Superior temporal gyrus (tissue), 1 donor: ENCODE measurements around the gene LYPLA2.

Experiments used
- DNase-seq: peaks from one replicate; pipeline ENCODE4 v3.0.0-alpha.2; 2016; ENCODE audit errors: extremely low spot score

Gene LYPLA2

DNA sequence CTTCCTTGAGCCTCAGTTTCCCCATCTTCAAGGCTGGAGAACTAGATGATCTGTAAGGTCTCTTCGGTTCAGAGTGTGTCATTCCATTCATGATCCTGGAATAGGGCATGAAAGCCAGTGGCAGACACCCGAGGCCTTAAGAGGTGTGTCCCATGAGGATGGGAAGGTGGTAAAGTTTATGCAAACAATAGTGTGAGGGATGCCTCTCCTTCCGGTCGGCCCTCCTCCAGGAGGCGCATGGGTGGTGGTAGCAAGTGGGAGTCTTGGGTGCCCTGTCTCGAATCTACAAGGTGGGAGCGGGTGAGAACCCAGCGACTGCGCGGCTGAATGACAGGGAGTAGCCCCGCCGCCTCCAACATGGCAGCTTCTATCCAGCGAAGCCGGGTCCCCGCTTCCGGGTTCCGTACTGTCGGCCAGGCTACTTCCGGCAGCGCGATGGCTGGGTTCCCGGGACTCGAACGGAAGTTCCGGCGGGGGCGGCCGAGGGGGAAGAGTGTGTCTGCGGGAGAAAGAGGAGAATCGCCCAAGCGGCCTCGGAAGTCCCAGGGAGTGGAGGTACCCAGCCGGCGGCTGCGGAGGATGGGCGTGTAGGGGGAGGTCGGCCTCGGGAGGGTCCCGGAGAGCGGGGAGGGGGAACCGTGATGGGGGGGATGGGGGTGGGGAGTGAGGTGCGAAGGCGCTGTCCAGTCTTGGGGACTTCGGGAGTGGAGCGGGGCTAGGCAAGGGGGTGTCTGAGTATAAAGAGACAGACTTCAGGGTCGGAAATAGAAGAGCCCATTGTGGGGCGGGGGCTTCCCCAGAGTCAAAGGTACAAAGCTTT lies at the start of gene LYPLA2:
Gene LYPLA2 (plus strand): TSS at position 450 of the 820 bp plus-strand sequence. CDS start 1,538 bp downstream, outside the sequence.
- DNase-seq: peak; percentile 97

DNA sequence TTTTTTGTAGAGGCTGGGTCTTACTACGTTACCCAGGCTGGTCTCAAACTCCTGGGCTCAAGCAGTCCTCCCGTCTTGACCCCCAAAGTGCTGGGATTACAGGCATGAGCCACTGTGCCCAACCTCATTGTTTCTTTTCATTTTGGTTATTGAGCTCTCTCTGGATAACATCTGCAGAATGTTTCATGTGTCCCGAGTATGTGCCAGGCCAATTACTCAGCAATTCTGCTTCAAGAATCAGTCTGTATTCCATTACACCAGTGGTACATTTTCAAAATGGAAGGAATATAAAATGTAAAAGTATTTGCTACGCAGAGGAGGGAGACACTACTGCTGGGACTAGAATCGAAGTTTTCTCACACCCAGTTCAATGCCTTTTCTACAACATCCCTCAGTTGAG lies 49.3 kb upstream of the LYPLA2 start:
- DNase-seq: no peak

DNA sequence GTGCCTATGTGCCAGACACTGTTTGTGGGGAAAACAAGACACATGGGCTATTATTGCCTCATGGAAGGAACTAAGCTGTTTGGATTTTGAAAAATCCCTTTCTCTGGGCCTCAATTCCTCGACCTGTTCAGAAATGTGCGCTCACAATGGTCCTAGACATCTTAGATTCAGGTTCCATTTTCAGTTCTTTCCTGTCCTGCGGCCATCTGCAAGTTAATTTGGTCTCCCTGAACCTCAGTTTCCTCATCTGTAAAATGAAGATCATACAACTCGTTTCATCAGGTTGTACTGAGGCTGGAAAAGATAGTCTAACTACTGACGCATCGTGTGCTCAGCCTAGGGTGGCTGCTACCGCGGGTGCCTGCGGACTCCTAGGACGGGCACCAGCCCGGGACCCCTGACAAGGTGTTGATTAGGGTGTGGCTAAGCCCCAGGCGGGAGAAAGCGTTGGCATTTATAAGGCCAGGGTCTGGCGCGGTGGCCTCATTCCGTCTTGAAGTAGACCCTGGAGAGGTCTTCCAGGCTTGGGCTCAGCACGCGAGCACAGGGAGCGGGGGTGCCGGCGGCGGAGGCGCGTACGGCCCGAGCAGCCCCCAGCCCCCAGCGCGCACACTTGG lies 48.2 kb upstream of the LYPLA2 start:
- no peak for DNase-seq

DNA sequence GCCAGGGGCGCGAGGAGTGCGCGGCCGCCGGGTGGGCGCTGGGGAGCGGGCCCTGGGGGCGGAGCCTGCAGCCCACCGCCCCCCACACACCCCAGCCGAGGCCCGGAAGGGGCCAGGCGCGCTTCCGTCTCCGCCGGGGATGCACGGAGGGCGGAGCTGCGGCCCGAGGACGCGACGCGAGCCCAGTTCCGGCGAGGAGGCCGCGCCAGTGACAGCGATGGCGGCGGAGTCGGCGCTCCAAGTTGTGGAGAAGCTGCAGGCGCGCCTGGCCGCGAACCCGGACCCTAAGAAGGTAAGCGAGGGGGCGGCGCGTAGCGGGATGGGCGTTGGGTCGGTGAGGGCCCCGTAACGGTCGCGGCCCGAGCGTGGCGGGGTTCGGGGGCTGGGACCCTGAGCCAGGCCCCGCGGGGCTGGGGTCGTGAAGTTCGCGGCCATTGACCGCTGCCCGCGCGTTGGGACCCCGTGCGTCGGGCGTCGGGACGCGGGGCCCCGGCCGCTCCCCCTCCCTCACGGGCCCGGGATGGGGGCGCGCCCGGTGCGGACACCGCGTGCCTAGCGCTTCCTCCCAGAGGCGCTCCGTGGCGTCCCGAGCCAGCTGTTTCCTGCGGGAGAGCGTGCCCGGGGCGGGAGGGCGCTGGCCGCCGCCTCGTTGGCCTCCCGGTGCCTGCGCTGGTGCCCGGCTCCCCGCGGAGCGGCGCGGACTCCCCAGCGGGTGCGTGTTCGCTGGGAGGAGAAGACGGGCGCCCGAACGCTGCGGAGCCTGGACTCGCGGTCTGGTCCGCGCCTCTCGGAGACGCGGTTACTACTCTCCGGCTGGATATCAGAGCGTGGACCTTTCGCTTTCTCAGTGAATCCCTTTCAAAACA lies 47.4 kb upstream of the LYPLA2 start, which contains the start of gene ELOA:
Gene ELOA (plus strand): TSS at position 185 of the 866 bp plus-strand sequence. CDS start 33 bp downstream, at position 218.
- DNase-seq: peak; percentile 69

DNA sequence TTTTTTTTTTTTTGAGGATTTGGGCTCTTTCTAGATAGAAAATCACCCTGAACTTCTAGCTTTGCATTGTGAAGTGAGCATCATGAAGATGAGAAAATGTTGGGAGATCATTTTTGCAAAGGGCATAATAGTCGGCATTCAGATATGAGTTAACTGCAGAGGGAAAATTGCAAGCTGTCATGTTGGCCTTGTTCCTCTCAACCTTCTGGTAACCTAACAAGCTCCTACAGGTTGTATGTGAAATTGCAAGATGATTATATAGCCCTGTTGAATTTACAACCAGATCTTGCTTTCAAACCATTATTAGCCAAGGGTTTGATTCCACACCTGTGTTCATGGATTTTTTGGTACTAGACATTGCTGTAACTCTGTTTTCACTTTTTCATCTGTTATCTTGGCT lies 45.4 kb upstream of the LYPLA2 start:
- DNase-seq: no peak

DNA sequence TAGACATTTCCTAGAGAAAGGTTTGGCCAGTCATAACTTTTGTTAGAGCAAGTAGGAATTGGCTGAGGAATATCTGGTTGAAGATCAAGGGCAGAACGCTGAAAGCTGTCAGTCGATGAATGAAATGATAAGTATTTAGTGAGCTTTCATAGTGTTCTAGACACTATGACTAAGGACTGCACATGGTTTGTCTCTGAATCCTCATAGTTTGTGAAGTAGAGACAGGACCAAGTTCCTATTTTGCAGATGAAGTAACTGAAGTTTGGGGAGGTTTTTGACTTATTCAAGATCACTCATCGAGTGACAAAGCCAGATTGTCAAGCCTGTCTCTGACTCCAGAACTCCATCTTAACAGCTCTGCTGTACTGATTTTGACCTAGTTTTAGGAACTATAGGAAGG lies 42.9 kb upstream of the LYPLA2 start:
- DNase-seq: no peak

DNA sequence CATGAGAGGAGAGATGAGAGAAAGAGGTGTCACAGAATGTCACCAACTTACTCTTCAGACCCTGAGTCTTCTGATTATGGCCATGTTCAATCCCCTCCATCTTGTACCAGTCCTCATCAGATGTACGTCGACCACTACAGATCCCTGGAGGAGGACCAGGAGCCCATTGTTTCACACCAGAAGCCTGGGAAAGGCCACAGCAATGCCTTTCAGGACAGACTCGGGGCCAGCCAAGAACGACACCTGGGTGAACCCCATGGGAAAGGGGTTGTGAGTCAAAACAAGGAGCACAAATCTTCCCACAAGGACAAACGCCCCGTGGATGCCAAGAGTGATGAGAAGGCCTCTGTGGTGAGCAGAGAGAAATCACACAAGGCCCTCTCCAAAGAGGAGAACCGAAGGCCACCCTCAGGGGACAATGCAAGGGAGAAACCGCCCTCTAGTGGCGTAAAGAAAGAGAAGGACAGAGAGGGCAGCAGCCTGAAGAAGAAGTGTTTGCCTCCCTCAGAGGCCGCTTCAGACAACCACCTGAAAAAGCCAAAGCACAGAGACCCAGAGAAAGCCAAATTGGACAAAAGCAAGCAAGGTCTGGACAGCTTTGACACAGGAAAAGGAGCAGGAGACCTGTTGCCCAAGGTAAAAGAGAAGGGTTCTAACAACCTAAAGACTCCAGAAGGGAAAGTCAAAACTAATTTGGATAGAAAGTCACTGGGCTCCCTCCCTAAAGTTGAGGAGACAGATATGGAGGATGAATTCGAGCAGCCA lies 39.7 kb upstream of the LYPLA2 start:
- no peak for DNase-seq

DNA sequence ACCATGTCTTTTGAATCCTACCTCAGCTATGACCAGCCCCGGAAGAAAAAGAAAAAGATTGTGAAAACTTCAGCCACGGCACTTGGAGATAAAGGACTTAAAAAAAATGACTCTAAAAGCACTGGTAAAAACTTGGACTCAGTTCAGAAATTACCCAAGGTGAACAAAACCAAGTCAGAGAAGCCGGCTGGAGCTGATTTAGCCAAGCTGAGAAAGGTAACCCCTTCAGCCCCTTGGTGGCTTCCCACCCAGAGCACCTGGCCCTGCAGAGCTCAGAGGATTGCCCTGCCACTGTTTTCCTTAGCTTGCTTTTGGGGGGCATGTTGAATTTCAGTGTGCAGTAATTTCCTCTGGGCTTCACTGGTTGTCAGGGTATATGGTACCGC lies 39.1 kb upstream of the LYPLA2 start:
- no peak for DNase-seq

DNA sequence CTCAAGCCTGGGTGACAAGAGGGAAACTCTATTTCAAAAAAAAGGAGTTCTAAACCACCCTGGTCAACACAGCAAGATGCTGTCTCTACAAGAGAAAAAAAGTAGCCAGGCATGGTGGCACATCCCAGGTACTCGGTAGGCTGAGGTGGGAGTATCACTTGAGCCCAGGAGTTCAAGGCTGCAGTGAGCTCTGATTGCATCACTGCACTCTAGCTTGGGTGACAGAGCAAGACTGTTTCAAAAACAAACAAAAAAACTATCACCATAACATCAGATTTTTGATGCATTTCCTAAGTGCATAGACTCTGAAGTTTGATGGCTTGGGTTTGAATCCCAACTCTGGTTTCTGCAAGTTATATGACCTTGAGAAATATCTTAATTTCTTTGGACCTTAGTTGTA lies 38.0 kb upstream of the LYPLA2 start:
- no peak for DNase-seq

DNA sequence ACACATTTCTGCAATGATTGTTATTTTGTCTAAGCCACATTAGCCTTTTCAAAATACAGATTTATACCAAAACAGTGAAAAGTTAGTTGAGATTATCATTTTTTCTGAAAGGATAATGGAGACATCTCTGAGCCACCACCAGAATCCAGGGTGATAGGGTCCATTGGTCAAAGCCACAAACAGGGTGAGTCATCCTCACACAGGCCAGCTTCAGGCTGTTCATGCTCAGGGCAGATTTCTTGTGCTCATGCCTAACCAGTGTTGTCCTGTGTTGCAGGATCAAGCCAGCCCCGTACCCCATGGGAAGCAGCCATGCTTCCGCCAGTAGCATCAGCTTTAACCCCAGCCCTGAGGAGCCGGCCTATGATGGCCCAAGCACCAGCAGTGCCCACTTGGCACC lies 34.3 kb upstream of the LYPLA2 start:
- no peak for DNase-seq

DNA sequence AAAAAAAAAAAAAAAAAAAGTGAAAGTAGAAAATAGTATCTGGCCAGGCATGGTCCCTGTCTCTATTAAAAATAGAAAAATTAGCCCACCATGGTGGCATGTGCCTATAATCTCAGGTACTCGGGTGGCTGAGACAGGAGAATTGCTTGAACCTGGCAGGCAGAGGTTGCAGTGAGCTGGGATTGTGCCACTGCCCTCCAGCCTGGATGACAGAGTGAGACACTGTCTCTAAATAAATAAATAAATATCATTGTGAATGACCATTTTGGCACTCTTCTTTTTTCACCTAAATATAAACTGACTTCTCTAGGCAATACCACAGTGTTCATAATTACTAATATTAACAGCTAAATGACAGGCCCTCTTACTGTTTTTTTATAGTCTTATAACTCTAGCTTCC lies 33.1 kb upstream of the LYPLA2 start:
- no peak for DNase-seq

DNA sequence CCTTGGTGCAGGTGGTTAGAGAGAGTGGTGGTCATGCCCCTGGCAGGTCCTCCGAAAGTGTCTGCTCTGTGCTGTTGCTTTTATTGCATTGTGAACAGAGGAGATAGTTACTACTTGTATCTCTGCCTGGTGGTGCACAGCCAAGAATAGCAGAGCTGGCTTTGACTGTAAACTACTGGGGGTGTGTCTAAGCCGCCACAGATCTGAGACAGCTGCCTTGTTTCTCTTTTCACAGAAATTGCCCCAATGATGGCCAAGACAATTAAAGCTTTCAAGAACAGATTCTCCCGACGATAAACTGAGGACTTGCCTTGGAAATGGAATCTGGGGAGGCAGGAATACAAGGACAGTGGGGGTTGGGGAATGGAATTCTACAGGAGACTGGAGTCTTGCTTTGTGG lies 31.7 kb upstream of the LYPLA2 start:
- DNase-seq: peak; percentile 80

DNA sequence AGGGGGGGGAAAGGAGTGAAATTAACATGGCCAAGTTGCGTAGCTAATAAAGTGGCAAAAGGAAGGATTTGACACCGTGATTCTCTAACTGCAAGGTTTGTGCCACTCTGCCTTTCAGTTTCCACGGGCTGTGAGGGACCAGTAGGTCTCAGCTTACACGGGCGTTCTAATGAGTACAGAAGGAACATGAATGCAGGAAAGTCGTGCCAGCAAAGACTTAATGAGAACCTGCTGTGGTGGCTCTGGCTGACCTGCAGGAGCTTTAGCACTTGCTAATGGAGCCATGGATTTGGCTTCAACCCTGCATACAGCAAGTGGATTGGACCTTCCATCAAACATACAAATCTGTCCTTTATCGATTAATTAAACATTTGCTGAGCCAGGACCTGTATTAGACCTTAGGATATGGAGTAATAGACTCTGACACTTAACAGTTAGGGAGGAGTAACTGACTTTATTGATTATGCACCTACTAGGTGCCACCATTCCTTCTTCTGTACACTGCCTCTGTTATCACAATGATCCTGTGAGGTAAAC lies 27.8 kb upstream of the LYPLA2 start:
- no peak for DNase-seq

DNA sequence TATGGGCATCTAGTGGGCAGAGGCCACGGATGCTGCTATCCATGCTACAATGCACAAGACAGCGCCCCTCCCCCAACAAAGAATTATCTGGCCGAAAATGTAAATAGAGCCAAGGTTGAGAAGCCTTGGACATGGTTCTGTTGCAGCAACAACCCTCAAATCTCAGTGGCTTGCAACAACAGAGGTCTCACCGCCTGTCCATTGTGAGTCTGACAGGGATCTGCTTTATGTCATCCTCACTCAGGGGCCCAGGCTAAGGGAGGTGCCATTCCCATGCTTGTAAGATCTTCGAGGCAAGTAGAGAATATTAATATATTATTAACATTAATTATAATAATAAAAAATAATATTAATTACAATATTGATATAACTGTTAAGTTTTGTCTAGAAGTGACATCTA lies 22.2 kb upstream of the LYPLA2 start:
- no peak for DNase-seq

DNA sequence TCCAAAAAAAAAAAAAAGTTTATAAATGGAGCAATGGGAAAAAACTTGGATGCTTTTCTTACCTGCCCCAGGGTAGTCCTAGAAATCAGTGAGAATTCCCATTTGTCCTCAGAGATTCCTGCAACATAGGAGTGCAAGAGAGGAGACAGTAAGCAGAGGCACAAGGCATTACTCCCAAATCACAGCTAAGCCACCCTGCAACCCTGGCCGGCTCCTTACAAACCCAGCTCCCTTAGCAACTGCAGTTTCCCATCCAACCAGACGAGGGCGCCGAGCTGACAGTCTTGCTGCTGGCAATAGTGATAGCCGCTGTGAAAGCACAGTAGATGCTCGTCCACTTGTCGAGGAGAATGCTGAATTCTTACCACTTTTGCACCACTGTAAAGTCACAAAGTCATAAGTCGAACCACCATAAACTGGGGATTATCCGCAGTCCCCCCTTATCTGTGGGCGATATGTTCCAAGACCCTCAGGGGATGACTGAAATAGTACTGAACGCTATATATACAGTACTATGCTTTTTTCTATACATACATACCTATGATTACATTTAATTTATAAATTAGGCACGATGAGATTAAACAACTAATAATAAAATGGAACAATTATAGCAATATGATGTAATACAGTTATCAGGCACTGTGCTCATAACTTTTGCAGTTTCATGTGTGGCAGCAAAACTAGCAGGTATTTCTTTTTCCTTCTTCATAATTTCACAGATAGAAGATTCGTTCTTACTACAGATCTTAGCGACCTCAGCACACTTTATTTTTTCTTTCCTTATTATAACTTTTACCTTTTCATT lies 18.7 kb upstream of the LYPLA2 start:
- peak; percentile 93 for DNase-seq

DNA sequence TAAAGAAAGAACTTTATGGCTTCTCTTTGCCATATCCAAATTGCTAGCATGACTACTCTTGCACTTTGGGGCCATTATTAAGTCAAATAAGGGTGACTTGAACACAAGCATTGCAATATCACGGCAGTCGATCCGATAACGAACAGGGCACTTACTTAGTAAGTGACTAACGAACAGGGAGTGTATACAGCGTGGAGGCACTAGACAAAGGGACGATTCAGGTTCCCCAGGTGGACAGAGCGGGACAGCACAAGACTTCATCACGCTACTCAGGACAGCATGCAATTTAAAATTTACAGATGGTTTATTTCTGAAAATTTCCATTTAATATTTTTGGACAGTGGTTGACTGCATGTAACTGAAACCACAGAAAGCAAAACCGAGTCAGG lies 18.1 kb upstream of the LYPLA2 start:
- DNase-seq: no peak

DNA sequence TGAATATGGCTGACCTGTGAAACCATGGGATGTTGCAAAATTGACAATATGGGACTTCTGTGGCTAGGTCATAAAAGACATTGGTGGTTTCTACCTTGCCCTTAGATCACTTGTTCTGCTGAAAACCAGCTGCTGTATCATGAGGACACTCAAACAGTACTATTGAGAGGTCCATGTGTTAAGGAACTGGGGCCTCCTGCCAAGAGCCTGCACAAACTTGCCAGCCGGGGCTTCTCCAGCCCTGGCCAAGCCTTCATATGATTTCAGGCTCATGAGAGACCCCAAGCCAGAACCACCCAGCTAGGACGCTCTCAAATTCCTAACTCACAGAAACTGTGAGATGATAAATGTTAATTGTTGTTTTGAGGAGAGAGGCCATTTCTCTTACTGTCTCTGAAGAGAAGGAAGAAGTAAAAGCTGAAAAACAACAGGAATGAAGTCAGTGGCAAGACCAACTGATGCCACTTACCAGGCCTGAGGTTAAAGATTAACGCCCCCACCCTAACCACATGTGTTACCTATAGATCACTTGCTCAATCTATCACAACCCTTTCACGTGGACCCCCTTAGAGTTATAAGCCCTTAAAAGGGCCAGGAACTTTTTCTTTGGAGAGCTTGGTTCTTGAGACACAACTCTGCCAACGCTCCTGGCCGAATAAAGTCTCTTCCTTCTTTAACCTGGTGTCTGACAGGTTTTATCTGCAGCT lies 16.6 kb upstream of the LYPLA2 start:
- no peak for DNase-seq

DNA sequence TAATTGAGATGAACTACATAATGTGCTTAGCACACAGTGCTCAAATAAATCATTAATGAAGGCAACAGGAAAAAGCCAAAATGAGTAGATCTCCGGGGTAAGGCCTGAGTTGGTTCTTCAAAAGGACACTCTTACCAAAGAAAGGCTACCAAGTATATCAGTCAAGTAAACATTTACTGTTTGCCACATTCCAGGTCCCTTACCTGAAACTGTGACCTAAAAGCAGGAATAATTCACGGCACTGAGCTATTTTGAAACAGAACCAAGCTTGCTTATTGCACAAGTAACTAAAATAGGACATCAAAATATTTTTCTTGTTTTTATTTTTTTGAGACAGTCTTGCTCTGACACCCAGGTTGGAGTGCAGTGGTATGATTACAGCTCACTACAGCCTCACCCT lies 14.7 kb upstream of the LYPLA2 start:
- DNase-seq: no peak

DNA sequence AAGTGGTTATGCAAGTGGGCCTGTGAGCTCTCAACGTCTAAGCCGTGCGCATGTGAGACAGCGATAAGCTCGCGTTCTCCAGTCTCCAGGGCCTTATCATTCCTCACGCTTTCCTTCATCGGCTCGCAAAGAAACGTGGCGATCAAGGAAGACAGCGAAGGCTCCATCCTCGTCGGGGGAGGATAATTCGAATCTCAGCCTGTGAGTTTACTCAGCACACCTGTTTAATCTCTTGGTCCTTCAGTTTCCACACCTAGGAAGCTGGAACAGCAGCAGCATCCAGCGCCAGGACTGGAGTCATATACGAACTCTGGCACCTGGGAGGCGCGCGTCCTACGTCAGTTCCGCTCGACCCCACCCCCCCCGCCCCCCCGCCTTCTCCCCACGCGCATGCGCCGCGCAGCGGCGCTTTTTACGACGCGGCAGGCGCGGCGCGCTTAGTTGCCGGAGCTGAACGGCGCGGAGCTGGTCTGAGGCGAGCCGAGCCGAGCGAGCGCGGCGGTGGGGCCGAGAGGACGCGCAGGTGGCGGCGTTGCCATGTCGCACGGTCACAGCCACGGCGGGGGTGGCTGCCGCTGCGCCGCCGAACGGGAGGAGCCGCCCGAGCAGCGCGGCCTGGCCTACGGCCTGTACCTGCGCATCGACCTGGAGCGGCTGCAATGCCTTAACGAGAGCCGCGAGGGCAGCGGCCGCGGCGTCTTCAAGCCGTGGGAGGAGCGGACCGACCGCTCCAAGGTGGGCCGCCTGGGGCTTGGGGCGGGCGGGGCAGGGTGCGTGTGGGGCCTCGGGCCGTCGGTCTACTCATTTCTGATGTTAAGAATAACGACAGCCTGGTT lies 12.7 kb upstream of the LYPLA2 start, which contains the start of gene PITHD1:
Gene PITHD1 (plus strand): TSS at position 440 of the 836 bp plus-strand sequence. CDS start 98 bp downstream, at position 538.
- peak; percentile 82 for DNase-seq
